ENCODE results near the gene PTPRT. TPM values are rescaled to one million over a fixed set of nuclear protein-coding genes. Genes with fewer than 3 reads are reported as not detected.

Gene PTPRT
- total RNA-seq, 1 experiment from 2014 or later, result not detected

GRCh38 chr20:42594659-42595058, 595.0 kb downstream of the PTPRT start:
- RAD21 ChIA-PET (ENCODE audit: low non-redundant PET in 1 of 2, low total read pairs in 2 of 2, uncharacterized antibody in 2 of 2, unreplicated experiment in 2 of 2), result no interaction called here
- H3K9me3 ChIP-seq (ENCODE audit: control insufficient read depth in 1 of 2, insufficient read depth in 1 of 2, low read depth in 1 of 2, low read length in 2 of 2), result peaks cover 12 to 30% of the 10 kb centered on the region in 2 experiments; a peak in 2 of 4 replicates
- no peaks in the 10 kb centered on the region for H3K79me2 ChIP-seq (ENCODE audit: insufficient read depth, low read length)
- H3K4me1 ChIP-seq (ENCODE audit: control insufficient read depth in 1 of 2, insufficient read depth in 2 of 2, low read length in 2 of 2), result no peaks in the 10 kb centered on the region
- ATAC-seq, result no peak
- TF ChIP-seq CBX3 (IDR thresholded peaks at IDR 0.05; ENCODE audit: low read depth) (no peak), ZNF274 (IDR thresholded peaks at IDR 0.05; ENCODE audit: low read depth, low read length) (no peak), YY1 (IDR thresholded peaks at IDR 0.05; ENCODE audit: extremely low read depth, insufficient replicate concordance, low read depth, low read length) (no peak), CEBPB (IDR thresholded peaks at IDR 0.05; ENCODE audit: low read depth) (no peak), MAX (IDR thresholded peaks at IDR 0.05) (no peak), FOSL1 (IDR thresholded peaks at IDR 0.05; ENCODE audit: low read depth) (no peak), SRF (IDR thresholded peaks at IDR 0.05; ENCODE audit: low read depth) (no peak)
- CTCF ChIA-PET, result no interaction called here
- POLR2A ChIA-PET, result no interaction called here
- no peaks in the 10 kb centered on the region for H3K27me3 ChIP-seq (ENCODE audit: insufficient read depth, low read length)
- H3K4me2 ChIP-seq (ENCODE audit: low read length), result no peak overlapping the region
- no peaks in the 10 kb centered on the region for H4K20me1 ChIP-seq (ENCODE audit: insufficient read depth)
- H3K4me3 ChIP-seq (replicated peaks in 1 of 2; ENCODE audit: low read depth in 1 of 2, low read length in 2 of 2), result no peak overlapping the region
- H3K36me3 ChIP-seq (ENCODE audit: control insufficient read depth in 1 of 2, insufficient read depth in 2 of 2, low read length in 2 of 2), result no peaks in the 10 kb centered on the region
- DNase-seq (ENCODE audit: low read depth, low spot score), result no peak
- H3K9ac ChIP-seq (ENCODE audit: low read length), result no peak overlapping the region
- H3K27ac ChIP-seq (ENCODE audit: low read depth, low read length), result no peak overlapping the region
- H3K9me2 ChIP-seq (ENCODE audit: insufficient read depth), result no peaks in the 10 kb centered on the region
- intact Hi-C loops (cut with micrococcal nuclease), result no loop called here
- no TSS peak for BruUV-seq (replicated peaks)
- no peak overlapping the region for H2AFZ ChIP-seq (ENCODE audit: low read depth, low read length, poor library complexity, severe bottlenecking)

GRCh38 chr20:42594011-42594410, 595.7 kb downstream of the PTPRT start:
- BruUV-seq (replicated peaks), result no TSS peak
- no peaks in the 10 kb centered on the region for H3K9me2 ChIP-seq (ENCODE audit: insufficient read depth)
- H3K79me2 ChIP-seq (ENCODE audit: insufficient read depth, low read length), result no peaks in the 10 kb centered on the region
- H3K4me1 ChIP-seq (ENCODE audit: control insufficient read depth in 1 of 2, insufficient read depth in 2 of 2, low read length in 2 of 2), result no peaks in the 10 kb centered on the region
- H4K20me1 ChIP-seq (ENCODE audit: insufficient read depth), result no peaks in the 10 kb centered on the region
- peaks cover 12 to 30% of the 10 kb centered on the region in 2 experiments; a peak in 2 of 4 replicates for H3K9me3 ChIP-seq (ENCODE audit: control insufficient read depth in 1 of 2, insufficient read depth in 1 of 2, low read depth in 1 of 2, low read length in 2 of 2)
- no peak for TF ChIP-seq EZH2phosphoT487 (IDR thresholded peaks at IDR 0.05; ENCODE audit: borderline replicate concordance)
- TF ChIP-seq, protein P1, sequence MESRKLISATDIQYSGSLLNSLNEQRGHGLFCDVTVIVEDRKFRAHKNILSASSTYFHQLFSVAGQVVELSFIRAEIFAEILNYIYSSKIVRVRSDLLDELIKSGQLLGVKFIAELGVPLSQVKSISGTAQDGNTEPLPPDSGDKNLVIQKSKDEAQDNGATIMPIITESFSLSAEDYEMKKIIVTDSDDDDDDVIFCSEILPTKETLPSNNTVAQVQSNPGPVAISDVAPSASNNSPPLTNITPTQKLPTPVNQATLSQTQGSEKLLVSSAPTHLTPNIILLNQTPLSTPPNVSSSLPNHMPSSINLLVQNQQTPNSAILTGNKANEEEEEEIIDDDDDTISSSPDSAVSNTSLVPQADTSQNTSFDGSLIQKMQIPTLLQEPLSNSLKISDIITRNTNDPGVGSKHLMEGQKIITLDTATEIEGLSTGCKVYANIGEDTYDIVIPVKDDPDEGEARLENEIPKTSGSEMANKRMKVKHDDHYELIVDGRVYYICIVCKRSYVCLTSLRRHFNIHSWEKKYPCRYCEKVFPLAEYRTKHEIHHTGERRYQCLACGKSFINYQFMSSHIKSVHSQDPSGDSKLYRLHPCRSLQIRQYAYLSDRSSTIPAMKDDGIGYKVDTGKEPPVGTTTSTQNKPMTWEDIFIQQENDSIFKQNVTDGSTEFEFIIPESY (IDR thresholded peaks at IDR 0.05; ENCODE audit: extremely low read depth, insufficient replicate concordance, low read length), result no peak
- TF ChIP-seq ATF3 (IDR thresholded peaks at IDR 0.05), result no peak
- no peak for TF ChIP-seq TCF7L2 (IDR thresholded peaks at IDR 0.05; ENCODE audit: borderline replicate concordance, extremely low read depth, insufficient read depth, insufficient read length)
- TF ChIP-seq SP1 (IDR thresholded peaks at IDR 0.05; ENCODE audit: low read depth), result no peak
- no peak for TF ChIP-seq ELF1 (IDR thresholded peaks at IDR 0.05; ENCODE audit: borderline replicate concordance, low read depth)
- no peak for TF ChIP-seq EGR1 (IDR thresholded peaks at IDR 0.05; ENCODE audit: low read depth)
- TF ChIP-seq, protein P2, sequence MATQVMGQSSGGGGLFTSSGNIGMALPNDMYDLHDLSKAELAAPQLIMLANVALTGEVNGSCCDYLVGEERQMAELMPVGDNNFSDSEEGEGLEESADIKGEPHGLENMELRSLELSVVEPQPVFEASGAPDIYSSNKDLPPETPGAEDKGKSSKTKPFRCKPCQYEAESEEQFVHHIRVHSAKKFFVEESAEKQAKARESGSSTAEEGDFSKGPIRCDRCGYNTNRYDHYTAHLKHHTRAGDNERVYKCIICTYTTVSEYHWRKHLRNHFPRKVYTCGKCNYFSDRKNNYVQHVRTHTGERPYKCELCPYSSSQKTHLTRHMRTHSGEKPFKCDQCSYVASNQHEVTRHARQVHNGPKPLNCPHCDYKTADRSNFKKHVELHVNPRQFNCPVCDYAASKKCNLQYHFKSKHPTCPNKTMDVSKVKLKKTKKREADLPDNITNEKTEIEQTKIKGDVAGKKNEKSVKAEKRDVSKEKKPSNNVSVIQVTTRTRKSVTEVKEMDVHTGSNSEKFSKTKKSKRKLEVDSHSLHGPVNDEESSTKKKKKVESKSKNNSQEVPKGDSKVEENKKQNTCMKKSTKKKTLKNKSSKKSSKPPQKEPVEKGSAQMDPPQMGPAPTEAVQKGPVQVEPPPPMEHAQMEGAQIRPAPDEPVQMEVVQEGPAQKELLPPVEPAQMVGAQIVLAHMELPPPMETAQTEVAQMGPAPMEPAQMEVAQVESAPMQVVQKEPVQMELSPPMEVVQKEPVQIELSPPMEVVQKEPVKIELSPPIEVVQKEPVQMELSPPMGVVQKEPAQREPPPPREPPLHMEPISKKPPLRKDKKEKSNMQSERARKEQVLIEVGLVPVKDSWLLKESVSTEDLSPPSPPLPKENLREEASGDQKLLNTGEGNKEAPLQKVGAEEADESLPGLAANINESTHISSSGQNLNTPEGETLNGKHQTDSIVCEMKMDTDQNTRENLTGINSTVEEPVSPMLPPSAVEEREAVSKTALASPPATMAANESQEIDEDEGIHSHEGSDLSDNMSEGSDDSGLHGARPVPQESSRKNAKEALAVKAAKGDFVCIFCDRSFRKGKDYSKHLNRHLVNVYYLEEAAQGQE (IDR thresholded peaks at IDR 0.05; ENCODE audit: low read depth), result no peak
- TF ChIP-seq MAX (IDR thresholded peaks at IDR 0.05), result no peak
- intact Hi-C loops (cut with micrococcal nuclease), result no loop called here
- DNase-seq (ENCODE audit: low read depth, low spot score) (no peak), ATAC-seq (no peak)
- H3K4me2 ChIP-seq (ENCODE audit: low read length), result no peak overlapping the region
- H3K27me3 ChIP-seq (ENCODE audit: insufficient read depth, low read length), result no peaks in the 10 kb centered on the region
- H3K36me3 ChIP-seq (ENCODE audit: control insufficient read depth in 1 of 2, insufficient read depth in 2 of 2, low read length in 2 of 2), result no peaks in the 10 kb centered on the region
- ChIA-PET RAD21 (ENCODE audit: low non-redundant PET in 1 of 2, low total read pairs in 2 of 2, uncharacterized antibody in 2 of 2, unreplicated experiment in 2 of 2) (no interaction called here), POLR2A (no interaction called here), CTCF (no interaction called here)
- no peak overlapping the region for H2AFZ ChIP-seq (ENCODE audit: low read depth, low read length, poor library complexity, severe bottlenecking)
- no peak overlapping the region for H3K27ac ChIP-seq (ENCODE audit: low read depth, low read length)
- H3K9ac ChIP-seq (ENCODE audit: low read length), result no peak overlapping the region
- H3K4me3 ChIP-seq (replicated peaks in 1 of 2; ENCODE audit: low read depth in 1 of 2, low read length in 2 of 2), result no peak overlapping the region

All from HCT116 (cell line).